Measurements from ENCODE around the gene GNAQ. TPM values are rescaled to one million over a fixed set of nuclear protein-coding genes. Genes with fewer than 3 reads are reported as not detected.

The GNAQ gene
- total and polyA plus RNA-seq, 5 donors from 2014 or later = 8.5 to 79.4 (median 17.4) TPM

DNA sequence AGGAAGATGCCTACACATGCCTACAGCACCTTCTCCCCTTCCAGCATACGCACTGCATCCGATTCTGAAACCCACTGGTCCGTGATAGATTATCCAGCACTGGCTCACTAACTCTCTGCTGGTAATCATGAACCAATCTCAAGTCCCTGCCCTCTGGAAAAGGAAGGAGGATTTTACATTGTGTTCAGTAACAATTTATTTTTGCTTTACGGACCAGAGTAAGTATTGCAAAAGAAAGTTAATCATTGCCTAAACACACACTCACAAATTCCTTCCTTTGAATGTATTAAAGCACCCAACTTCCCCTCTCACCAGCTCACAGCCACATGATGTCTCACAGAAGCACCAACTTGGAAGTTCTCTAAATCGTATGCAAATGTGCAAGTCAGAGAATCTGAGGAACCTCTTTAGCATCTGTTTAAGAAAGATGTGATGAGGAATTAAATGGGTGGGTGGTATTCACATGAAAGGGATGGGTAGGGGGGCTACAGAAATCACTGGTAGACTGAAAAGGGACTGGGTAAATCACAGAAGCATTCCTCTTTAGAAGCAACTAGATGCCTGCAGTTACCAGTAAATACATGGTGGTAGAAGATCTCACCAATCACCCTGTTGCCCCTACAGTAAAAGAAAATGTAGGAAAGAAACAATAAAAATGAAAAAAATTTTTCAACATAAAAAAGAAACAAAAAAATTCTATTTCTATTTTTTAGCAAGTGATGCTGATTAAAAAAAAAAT is 8.4 kb downstream of the GNAQ start:
- peaks cover 16% of the 10 kb centered on the region for H3K4me1 ChIP-seq (ENCODE audit: control insufficient read depth, insufficient read depth, low read length, poor library complexity, severe bottlenecking)
- no peaks in the 10 kb centered on the region for H3K27me3 ChIP-seq (ENCODE audit: control insufficient read depth, insufficient read depth, low read length)
- H3K9me3 ChIP-seq (ENCODE audit: control insufficient read depth in 2 of 2, low read length in 2 of 2) = no peaks in the 10 kb centered on the region
- ATAC-seq (ENCODE audit: low read depth in 2 of 2) = no peak
- Mint-ChIP-seq H3K4me1 (peaks cover 26 to 83% (median 59%) of the 10 kb centered on the region in 4 donors), H3K27ac (peak overlapping the region in 2 of 3 donors; percentile 34 to 64), H3K27me3 (no peaks in the 10 kb centered on the region), H3K9me3 (no peaks in the 10 kb centered on the region), H3K4me3 (no peak overlapping the region), H3K36me3 (peaks cover 11% of the 10 kb centered on the region)
- no peak overlapping the region for H3K27ac ChIP-seq (ENCODE audit: insufficient read depth, low read length, poor library complexity, severe bottlenecking)
- no peak overlapping the region for H3K4me3 ChIP-seq (ENCODE audit: low read depth, low read length)
- H3K36me3 ChIP-seq (ENCODE audit: control insufficient read depth, insufficient read depth, low read length) = no peaks in the 10 kb centered on the region
- DNase-seq = no peak

GRCh38 chr9:78021697-78022096 is 9.9 kb downstream of the GNAQ start:
- Histone ChIP-seq H3K4me1 (ENCODE audit: control insufficient read depth, insufficient read depth, low read length, poor library complexity, severe bottlenecking) (peaks cover 13% of the 10 kb centered on the region), H3K27ac (ENCODE audit: insufficient read depth, low read length, poor library complexity, severe bottlenecking) (no peak overlapping the region), H3K27me3 (ENCODE audit: control insufficient read depth, insufficient read depth, low read length) (no peaks in the 10 kb centered on the region), H3K9me3 (ENCODE audit: control insufficient read depth in 2 of 2, low read length in 2 of 2) (no peaks in the 10 kb centered on the region), H3K4me3 (ENCODE audit: low read depth, low read length) (no peak overlapping the region), H3K36me3 (ENCODE audit: control insufficient read depth, insufficient read depth, low read length) (no peaks in the 10 kb centered on the region)
- Mint-ChIP-seq H3K9me3 (no peaks in the 10 kb centered on the region), H3K27ac (peak overlapping the region in 1 of 3 donors; percentile 75), H3K27me3 (no peaks in the 10 kb centered on the region), H3K36me3 (peaks cover 11% of the 10 kb centered on the region), H3K4me1 (peaks cover 37 to 84% (median 68%) of the 10 kb centered on the region in 4 donors), H3K4me3 (no peak overlapping the region)
- ATAC-seq (ENCODE audit: low read depth in 2 of 2) (no peak), DNase-seq (no peak)

GRCh38 chr9:78017190-78017693 is 14.4 kb downstream of the GNAQ start:
- ATAC-seq (ENCODE audit: low read depth in 2 of 2) = no peak
- Histone ChIP-seq H3K9me3 (ENCODE audit: control insufficient read depth in 2 of 2, low read length in 2 of 2) (no peaks in the 10 kb centered on the region), H3K36me3 (ENCODE audit: control insufficient read depth, insufficient read depth, low read length) (peaks cover 3% of the 10 kb centered on the region), H3K4me1 (ENCODE audit: control insufficient read depth, insufficient read depth, low read length, poor library complexity, severe bottlenecking) (peaks cover 5% of the 10 kb centered on the region), H3K27ac (ENCODE audit: insufficient read depth, low read length, poor library complexity, severe bottlenecking) (no peak overlapping the region), H3K4me3 (ENCODE audit: low read depth, low read length) (no peak overlapping the region), H3K27me3 (ENCODE audit: control insufficient read depth, insufficient read depth, low read length) (no peaks in the 10 kb centered on the region)
- Mint-ChIP-seq H3K36me3 (peaks cover 17% of the 10 kb centered on the region), H3K9me3 (no peaks in the 10 kb centered on the region), H3K4me1 (peaks cover 43 to 66% (median 55%) of the 10 kb centered on the region in 4 donors), H3K27me3 (no peaks in the 10 kb centered on the region), H3K27ac (peak overlapping the region in 1 of 3 donors; percentile 87), H3K4me3 (peak overlapping the region in 2 of 4 donors; percentile 4 to 27)
- no peak for DNase-seq

GRCh38 chr9:78015241-78015640 is 16.4 kb downstream of the GNAQ start:
- Histone ChIP-seq H3K4me3 (ENCODE audit: low read depth, low read length) (no peak overlapping the region), H3K36me3 (ENCODE audit: control insufficient read depth, insufficient read depth, low read length) (peaks cover 3% of the 10 kb centered on the region), H3K27me3 (ENCODE audit: control insufficient read depth, insufficient read depth, low read length) (no peaks in the 10 kb centered on the region), H3K4me1 (ENCODE audit: control insufficient read depth, insufficient read depth, low read length, poor library complexity, severe bottlenecking) (peaks cover 22% of the 10 kb centered on the region), H3K9me3 (ENCODE audit: control insufficient read depth in 2 of 2, low read length in 2 of 2) (no peaks in the 10 kb centered on the region), H3K27ac (ENCODE audit: insufficient read depth, low read length, poor library complexity, severe bottlenecking) (no peak overlapping the region)
- no peaks in the 10 kb centered on the region for H3K9me3 Mint-ChIP-seq
- peak overlapping the region in 1 of 3 donors; percentile 11 for H3K27ac Mint-ChIP-seq
- H3K27me3 Mint-ChIP-seq = no peaks in the 10 kb centered on the region
- H3K4me3 Mint-ChIP-seq = no peak overlapping the region
- ATAC-seq (ENCODE audit: low read depth in 2 of 2) = no peak
- peaks cover 8% of the 10 kb centered on the region for H3K36me3 Mint-ChIP-seq
- H3K4me1 Mint-ChIP-seq = peaks cover 51 to 67% (median 62%) of the 10 kb centered on the region in 4 donors
- DNase-seq = no peak

- Histone ChIP-seq H3K4me1 (ENCODE audit: control insufficient read depth, insufficient read depth, low read length, poor library complexity, severe bottlenecking) (peaks cover 27% of the 10 kb centered on the region), H3K36me3 (ENCODE audit: control insufficient read depth, insufficient read depth, low read length) (peaks cover 3% of the 10 kb centered on the region), H3K27ac (ENCODE audit: insufficient read depth, low read length, poor library complexity, severe bottlenecking) (no peak overlapping the region), H3K4me3 (ENCODE audit: low read depth, low read length) (no peak overlapping the region), H3K9me3 (ENCODE audit: control insufficient read depth in 2 of 2, low read length in 2 of 2) (no peaks in the 10 kb centered on the region), H3K27me3 (ENCODE audit: control insufficient read depth, insufficient read depth, low read length) (no peaks in the 10 kb centered on the region)
- H3K27ac Mint-ChIP-seq = peak overlapping the region in 1 of 3 donors; percentile 63
- DNase-seq (no peak), ATAC-seq (ENCODE audit: low read depth in 2 of 2) (no peak)
- no peak overlapping the region for H3K4me3 Mint-ChIP-seq
- H3K4me1 Mint-ChIP-seq = peaks cover 51 to 69% (median 62%) of the 10 kb centered on the region in 4 donors
- H3K9me3 Mint-ChIP-seq = no peaks in the 10 kb centered on the region
- H3K27me3 Mint-ChIP-seq = no peaks in the 10 kb centered on the region
- H3K36me3 Mint-ChIP-seq = peaks cover 6% of the 10 kb centered on the region
Measured at GRCh38 chr9:78014776-78015175, 16.8 kb downstream of the GNAQ start.

- Histone ChIP-seq H3K27me3 (ENCODE audit: control insufficient read depth, insufficient read depth, low read length) (no peaks in the 10 kb centered on the region), H3K27ac (ENCODE audit: insufficient read depth, low read length, poor library complexity, severe bottlenecking) (no peak overlapping the region), H3K4me1 (ENCODE audit: control insufficient read depth, insufficient read depth, low read length, poor library complexity, severe bottlenecking) (peaks cover 25% of the 10 kb centered on the region), H3K9me3 (ENCODE audit: control insufficient read depth in 2 of 2, low read length in 2 of 2) (no peaks in the 10 kb centered on the region), H3K4me3 (ENCODE audit: low read depth, low read length) (no peak overlapping the region), H3K36me3 (ENCODE audit: control insufficient read depth, insufficient read depth, low read length) (peaks cover 3% of the 10 kb centered on the region)
- Mint-ChIP-seq H3K9me3 (no peaks in the 10 kb centered on the region), H3K4me3 (no peak overlapping the region), H3K27me3 (no peaks in the 10 kb centered on the region), H3K36me3 (peaks cover 6% of the 10 kb centered on the region), H3K27ac (no peak overlapping the region), H3K4me1 (peaks cover 58 to 73% (median 67%) of the 10 kb centered on the region in 4 donors)
- ATAC-seq (ENCODE audit: low read depth in 2 of 2) (no peak), DNase-seq (no peak)
Measured at GRCh38 chr9:78013934-78014333, 17.7 kb downstream of the GNAQ start.

DNA sequence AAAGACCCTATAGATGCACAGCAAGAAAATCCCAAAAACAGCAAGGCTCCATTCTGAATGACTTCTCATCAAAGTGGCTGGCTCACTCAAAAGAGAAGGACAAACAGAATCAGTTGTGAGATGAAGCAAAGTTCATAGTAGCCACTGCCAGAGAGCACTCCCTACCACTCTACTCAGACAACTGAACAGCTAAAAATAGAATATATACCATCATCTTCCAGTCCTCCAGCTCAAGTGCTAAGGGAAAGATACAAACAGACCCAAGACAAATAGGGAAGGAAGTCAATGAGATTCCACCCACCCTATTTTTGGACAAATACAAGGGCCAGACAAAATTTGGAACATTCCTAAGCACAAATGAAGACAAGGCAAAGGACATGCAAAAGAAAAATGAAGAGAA is 20.6 kb downstream of the GNAQ start:
- peaks cover 9% of the 10 kb centered on the region for H3K36me3 Mint-ChIP-seq
- no peaks in the 10 kb centered on the region for H3K9me3 ChIP-seq (ENCODE audit: control insufficient read depth in 2 of 2, low read length in 2 of 2)
- H3K4me1 ChIP-seq (ENCODE audit: control insufficient read depth, insufficient read depth, low read length, poor library complexity, severe bottlenecking) = peaks cover 29% of the 10 kb centered on the region
- H3K27me3 Mint-ChIP-seq = no peaks in the 10 kb centered on the region
- H3K4me1 Mint-ChIP-seq = peaks cover 61 to 75% (median 67%) of the 10 kb centered on the region in 4 donors
- peak overlapping the region; percentile 46 for H3K4me3 ChIP-seq (ENCODE audit: low read depth, low read length)
- no peak for DNase-seq
- H3K9me3 Mint-ChIP-seq = no peaks in the 10 kb centered on the region
- H3K4me3 Mint-ChIP-seq = peak overlapping the region; percentile 23 to 71 (median 50)
- H3K36me3 ChIP-seq (ENCODE audit: control insufficient read depth, insufficient read depth, low read length) = peaks cover 3% of the 10 kb centered on the region
- no peaks in the 10 kb centered on the region for H3K27me3 ChIP-seq (ENCODE audit: control insufficient read depth, insufficient read depth, low read length)
- ATAC-seq (ENCODE audit: low read depth in 2 of 2) = peak in 1 of 2 donors; percentile 17
- H3K27ac Mint-ChIP-seq = peak overlapping the region; percentile 36 to 86 (median 80)
- H3K27ac ChIP-seq (ENCODE audit: insufficient read depth, low read length, poor library complexity, severe bottlenecking) = no peak overlapping the region

All from CD4-positive, CD25-positive, alpha-beta regulatory T cell (primary cell).